Mucosa of descending colon (tissue), 3 donors: ENCODE data around the gene CYREN. TPM values are rescaled to one million over a fixed set of nuclear protein-coding genes. Genes with fewer than 3 reads are reported as not detected.

Experiments
- ATAC-seq: fragments of 200-7000 bp; cut with Tn5 transposase; one replicate; pipeline ENCODE4 v1.9.1; 2020; ENCODE audit warnings: mild to moderate bottlenecking, moderate library complexity
- DNase-seq, 3 donors: peaks; one replicate each; pipeline ENCODE4 v3.0.0-alpha.2; 2020
- H3K36me3 ChIP-seq: fragments of 200-600 bp; one replicate; pipeline ENCODE4 v1.8.0; 2021; ENCODE audit warnings: low read depth, mild to moderate bottlenecking
- H3K4me1 ChIP-seq: fragments of 200-600 bp; one replicate; pipeline ENCODE4 v1.8.0; 2021; ENCODE audit warnings: low read depth, mild to moderate bottlenecking
- H3K4me3 ChIP-seq: fragments of 200-600 bp; one replicate; pipeline ENCODE4 v1.8.0; 2021; ENCODE audit warnings: mild to moderate bottlenecking
- H3K9me3 ChIP-seq: fragments of 200-600 bp; one replicate; pipeline ENCODE4 v1.8.0; 2021; ENCODE audit warnings: mild to moderate bottlenecking
- intact Hi-C, 2 donors: fragments of 100-400 bp; cut with DNase I in 1 of 2; cut with micrococcal nuclease in 1 of 2; formaldehyde crosslinking; loops; one replicate each; pipeline versions ENCODE4 v1.11.0 to v1.11.1; 2022; cut with DNase I, micrococcal nuclease
- total RNA-seq, 3 donors: library from RNA; stranded (reverse); fragmentation: NEBNext Ultra II Directional in 2 of 3; extraction: Animal tissue kit (Norgen Biotek cat#: 25700) in 2 of 3; gene quantifications; one replicate each; pipeline versions ENCODE4 v1.2.1 to v1.2.4, GENCODE V29; 2021 to 2023
- TF ChIP-seq, protein P1 (sequence below): fragments of 200-600 bp; IDR thresholded peaks from one replicate; pipeline ENCODE4 v1.8.0; 2022; ENCODE audit warnings: antibody characterized with exemption, mild to moderate bottlenecking
- donor health status: DM: no; HTN: no; CAD: no; lungs with moderate emphysema.
- donor health status: DM: no; HTN: no; CAD: no.
- donor health status: DM: no; HTN: yes; CAD: no.

CYREN gene
- total RNA-seq, 3 donors from 2014 or later, result 34.4 to 42.0 (median 41.2) TPM

DNA sequence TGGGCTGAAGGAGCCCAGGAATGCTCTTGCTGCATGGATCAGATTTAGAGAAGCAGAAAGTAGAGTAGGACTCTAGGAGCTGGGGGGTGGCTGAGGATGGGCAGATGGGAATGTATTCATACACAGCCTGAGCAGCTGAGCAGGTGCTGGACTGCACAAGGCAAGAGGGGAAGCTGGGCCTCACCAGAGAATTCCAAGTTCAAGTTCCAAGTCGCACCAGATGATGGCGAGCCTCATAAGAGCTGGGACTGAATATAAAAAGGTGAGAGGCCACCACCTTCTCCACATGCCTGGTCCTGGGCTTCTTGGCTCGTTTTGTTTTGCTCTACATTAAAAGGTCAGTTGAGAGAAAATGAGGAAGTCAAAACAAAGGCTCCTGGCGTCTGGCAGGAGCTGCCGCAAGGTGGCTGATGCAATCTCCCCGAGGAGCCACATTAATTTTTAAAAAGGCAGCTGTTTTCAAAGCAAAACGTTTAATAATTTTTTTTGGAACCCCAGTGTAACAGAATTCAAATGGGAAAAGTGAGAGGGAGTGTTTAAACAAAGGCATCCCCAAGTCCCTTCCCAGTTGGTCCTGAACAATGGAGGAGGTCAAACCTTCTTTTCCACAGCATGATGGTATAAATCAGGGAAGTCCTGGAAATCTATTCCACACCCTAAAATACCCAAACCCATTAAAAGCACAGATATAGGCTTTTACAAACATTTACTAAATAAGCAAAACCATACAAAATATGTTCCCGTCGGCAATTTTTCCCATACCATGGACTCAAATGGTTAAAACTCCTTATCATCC, 9.5 kb downstream of the CYREN start:
- H3K4me1 ChIP-seq, result no peaks in the 10 kb centered on the region
- DNase-seq (no peak), ATAC-seq (peak; percentile 11)
- H3K36me3 ChIP-seq, result no peaks in the 10 kb centered on the region
- no peak overlapping the region for H3K4me3 ChIP-seq
- H3K9me3 ChIP-seq, result peaks cover 7% of the 10 kb centered on the region
- TF ChIP-seq, protein P1, sequence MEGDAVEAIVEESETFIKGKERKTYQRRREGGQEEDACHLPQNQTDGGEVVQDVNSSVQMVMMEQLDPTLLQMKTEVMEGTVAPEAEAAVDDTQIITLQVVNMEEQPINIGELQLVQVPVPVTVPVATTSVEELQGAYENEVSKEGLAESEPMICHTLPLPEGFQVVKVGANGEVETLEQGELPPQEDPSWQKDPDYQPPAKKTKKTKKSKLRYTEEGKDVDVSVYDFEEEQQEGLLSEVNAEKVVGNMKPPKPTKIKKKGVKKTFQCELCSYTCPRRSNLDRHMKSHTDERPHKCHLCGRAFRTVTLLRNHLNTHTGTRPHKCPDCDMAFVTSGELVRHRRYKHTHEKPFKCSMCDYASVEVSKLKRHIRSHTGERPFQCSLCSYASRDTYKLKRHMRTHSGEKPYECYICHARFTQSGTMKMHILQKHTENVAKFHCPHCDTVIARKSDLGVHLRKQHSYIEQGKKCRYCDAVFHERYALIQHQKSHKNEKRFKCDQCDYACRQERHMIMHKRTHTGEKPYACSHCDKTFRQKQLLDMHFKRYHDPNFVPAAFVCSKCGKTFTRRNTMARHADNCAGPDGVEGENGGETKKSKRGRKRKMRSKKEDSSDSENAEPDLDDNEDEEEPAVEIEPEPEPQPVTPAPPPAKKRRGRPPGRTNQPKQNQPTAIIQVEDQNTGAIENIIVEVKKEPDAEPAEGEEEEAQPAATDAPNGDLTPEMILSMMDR, result no peak
- intact Hi-C loops, result loop anchor here (5.0 to 10.0 kb wide), 2 partner anchors 196 to 409 kb away; no protein-coding TSS in a partner anchor

GRCh38 chr7:135160098-135160857, 10.2 kb downstream of the CYREN start:
- intact Hi-C loops, result loop anchor here (5.0 to 10.0 kb wide), 2 partner anchors 195 to 408 kb away; no protein-coding TSS in a partner anchor
- TF ChIP-seq, protein P1, result no peak
- Histone ChIP-seq H3K4me1 (no peaks in the 10 kb centered on the region), H3K4me3 (no peak overlapping the region), H3K36me3 (no peaks in the 10 kb centered on the region), H3K9me3 (peaks cover 12% of the 10 kb centered on the region)
- ATAC-seq (peak; percentile 62), DNase-seq (no peak)

DNA sequence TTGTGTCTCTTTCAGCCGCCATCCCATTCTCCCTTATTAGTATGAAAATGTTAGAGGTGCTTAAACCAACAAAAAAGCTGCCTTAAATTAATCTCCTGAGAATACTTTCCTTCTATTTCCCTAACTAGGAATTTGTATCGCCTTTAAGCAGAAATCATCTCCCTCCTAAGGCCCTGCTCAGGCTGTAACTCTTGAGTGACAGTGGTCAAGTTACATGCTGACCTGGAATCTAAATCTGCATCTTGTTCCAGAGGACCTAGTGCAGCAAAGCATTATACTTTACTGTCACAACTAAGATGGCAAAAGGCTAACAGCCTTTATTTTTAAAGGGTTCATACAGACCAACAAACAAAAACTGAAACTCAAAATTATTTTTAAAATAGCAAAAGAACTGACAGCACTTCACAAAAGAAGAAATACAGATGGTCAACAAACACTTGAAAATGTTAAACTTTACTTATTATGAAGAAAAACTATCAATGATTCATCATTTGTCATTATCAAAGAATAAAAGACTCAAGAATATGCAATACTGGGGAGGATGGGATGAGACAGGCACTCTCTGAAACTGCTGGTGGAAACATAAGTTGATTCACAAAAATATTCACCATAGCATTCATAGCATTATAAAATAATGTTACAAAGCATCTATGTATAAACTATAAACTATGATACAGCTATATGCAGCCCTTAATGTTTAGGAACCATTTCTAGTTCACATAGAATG, 11.0 kb downstream of the CYREN start:
- no peaks in the 10 kb centered on the region for H3K4me1 ChIP-seq
- H3K4me3 ChIP-seq, result no peak overlapping the region
- no peak for DNase-seq
- intact Hi-C loops, result loop anchor here (5.0 to 10.0 kb wide), 2 partner anchors 195 to 407 kb away; no protein-coding TSS in a partner anchor
- TF ChIP-seq, protein P1, result no peak
- no peak for ATAC-seq
- peaks cover 15% of the 10 kb centered on the region for H3K9me3 ChIP-seq
- no peaks in the 10 kb centered on the region for H3K36me3 ChIP-seq

- ATAC-seq (no peak), DNase-seq (no peak)
- TF ChIP-seq, protein P1, result no peak
- Histone ChIP-seq H3K4me3 (no peak overlapping the region), H3K4me1 (no peaks in the 10 kb centered on the region), H3K9me3 (peaks cover 15% of the 10 kb centered on the region), H3K36me3 (no peaks in the 10 kb centered on the region)
- intact Hi-C loops, result no loop called here
Measured at GRCh38 chr7:135158874-135159273, 11.6 kb downstream of the CYREN start.

GRCh38 chr7:135158141-135158655, 12.3 kb downstream of the CYREN start:
- intact Hi-C loops, result no loop called here
- H3K4me3 ChIP-seq, result no peak overlapping the region
- no peaks in the 10 kb centered on the region for H3K4me1 ChIP-seq
- H3K9me3 ChIP-seq, result peaks cover 15% of the 10 kb centered on the region
- ATAC-seq (no peak), DNase-seq (no peak)
- H3K36me3 ChIP-seq, result no peaks in the 10 kb centered on the region
- TF ChIP-seq, protein P1, result no peak
